ENCODE measurements around the gene RASAL3. TPM values are rescaled to one million over a fixed set of nuclear protein-coding genes. Genes with fewer than 3 reads are reported as not detected.

RASAL3 gene
- polyA plus RNA-seq, 3 donors from 2014 or later = 71.5 to 114 (median 89.1) TPM

GRCh38 chr19:15466851-15467733, 2.7 kb upstream of the RASAL3 start:
- Mint-ChIP-seq H3K9me3 (no peaks in the 10 kb centered on the region), H3K27ac (peak overlapping the region; percentile 56 to 94 (median 89)), H3K4me1 (peaks cover 62 to 67% of the 10 kb centered on the region in 2 donors)

GRCh38 chr19:15463861-15464371, 428 bp downstream of the RASAL3 start:
- H3K36me3 Mint-ChIP-seq = peaks cover 5 to 18% (median 5%) of the 10 kb centered on the region in 3 donors
- no peaks in the 10 kb centered on the region for H3K9me3 Mint-ChIP-seq
- peak overlapping the region; percentile 92 to 97 (median 95) for H3K4me3 Mint-ChIP-seq
- peaks cover 2 to 6% (median 3%) of the 10 kb centered on the region in 3 donors for H3K27me3 Mint-ChIP-seq (ENCODE audit: low read depth in 3 of 3)
- peak; percentile 79 to 82 (median 79) for DNase-seq
- H3K27ac Mint-ChIP-seq = peak overlapping the region; percentile 93 to 98 (median 95)
- H3K4me1 Mint-ChIP-seq = peaks cover 63 to 67% of the 10 kb centered on the region in 2 donors

More at GRCh38 chr19:15466851-15467733, 2.7 kb upstream of the RASAL3 start:
- Mint-ChIP-seq H3K4me3 (peak overlapping the region; percentile 53 to 78 (median 60)), H3K27me3 (ENCODE audit: low read depth in 3 of 3) (peaks cover 2 to 9% (median 4%) of the 10 kb centered on the region in 3 donors), H3K36me3 (peaks cover 0 to 6% (median 5%) of the 10 kb centered on the region in 3 donors)
- peak in 1 of 3 donors; percentile 29 for DNase-seq

GRCh38 chr19:15461694-15462093, 2.6 kb downstream of the RASAL3 start:
- DNase-seq = no peak
- Mint-ChIP-seq H3K27ac (peak overlapping the region; percentile 74 to 96 (median 94)), H3K36me3 (peaks cover 5 to 24% (median 5%) of the 10 kb centered on the region in 3 donors), H3K4me1 (peaks cover 41 to 45% of the 10 kb centered on the region in 2 donors), H3K9me3 (no peaks in the 10 kb centered on the region), H3K27me3 (ENCODE audit: low read depth in 3 of 3) (peaks cover 0 to 4% (median 0%) of the 10 kb centered on the region in 3 donors), H3K4me3 (peak overlapping the region in 3 of 5 donors; percentile 10 to 97 (median 94))

- no peak overlapping the region for H3K4me3 Mint-ChIP-seq
- H3K4me1 Mint-ChIP-seq = peaks cover 31 to 37% of the 10 kb centered on the region in 2 donors
- no peaks in the 10 kb centered on the region for H3K9me3 Mint-ChIP-seq
- DNase-seq = no peak
- H3K27ac Mint-ChIP-seq = no peak overlapping the region
- H3K27me3 Mint-ChIP-seq (ENCODE audit: low read depth in 3 of 3) = peaks cover 0 to 3% (median 0%) of the 10 kb centered on the region in 3 donors
- H3K36me3 Mint-ChIP-seq = peaks cover 17 to 46% (median 17%) of the 10 kb centered on the region in 3 donors
Measured at GRCh38 chr19:15457701-15458484, 6.5 kb downstream of the RASAL3 start.

GRCh38 chr19:15456871-15457700, 7.3 kb downstream of the RASAL3 start:
- no peak overlapping the region for H3K27ac Mint-ChIP-seq

GRCh38 chr19:15456441-15456840, 7.9 kb downstream of the RASAL3 start:
- Mint-ChIP-seq H3K4me1 (peaks cover 20 to 25% of the 10 kb centered on the region in 2 donors), H3K27me3 (ENCODE audit: low read depth in 3 of 3) (peaks cover 0 to 3% (median 0%) of the 10 kb centered on the region in 3 donors), H3K36me3 (peaks cover 13 to 42% (median 14%) of the 10 kb centered on the region in 3 donors), H3K4me3 (no peak overlapping the region), H3K9me3 (no peaks in the 10 kb centered on the region), H3K27ac (peak overlapping the region in 2 of 6 donors; percentile 13 to 24)
- no peak for DNase-seq

More at GRCh38 chr19:15456871-15457700, 7.3 kb downstream of the RASAL3 start:
- Mint-ChIP-seq H3K27me3 (ENCODE audit: low read depth in 3 of 3) (peaks cover 0 to 3% (median 0%) of the 10 kb centered on the region in 3 donors), H3K4me3 (no peak overlapping the region), H3K36me3 (peaks cover 13 to 46% (median 17%) of the 10 kb centered on the region in 3 donors), H3K9me3 (no peaks in the 10 kb centered on the region), H3K4me1 (peaks cover 24 to 29% of the 10 kb centered on the region in 2 donors)
- DNase-seq = no peak

- peak overlapping the region in 2 of 6 donors; percentile 13 to 24 for H3K27ac Mint-ChIP-seq
- no peaks in the 10 kb centered on the region for H3K9me3 Mint-ChIP-seq
- H3K4me1 Mint-ChIP-seq = peaks cover 24 to 29% of the 10 kb centered on the region in 2 donors
- H3K36me3 Mint-ChIP-seq = peaks cover 13 to 47% (median 17%) of the 10 kb centered on the region in 3 donors
- no peak overlapping the region for H3K4me3 Mint-ChIP-seq
- DNase-seq = no peak
- H3K27me3 Mint-ChIP-seq (ENCODE audit: low read depth in 3 of 3) = peaks cover 0 to 3% (median 0%) of the 10 kb centered on the region in 3 donors
Measured at GRCh38 chr19:15455996-15456395, 8.3 kb downstream of the RASAL3 start.

- Mint-ChIP-seq H3K36me3 (peaks cover 13 to 40% (median 17%) of the 10 kb centered on the region in 3 donors), H3K4me3 (no peak overlapping the region), H3K9me3 (no peaks in the 10 kb centered on the region), H3K27me3 (ENCODE audit: low read depth in 3 of 3) (peaks cover 0 to 8% (median 2%) of the 10 kb centered on the region in 3 donors), H3K27ac (peak overlapping the region; percentile 22 to 84 (median 70)), H3K4me1 (peaks cover 26 to 32% of the 10 kb centered on the region in 2 donors)
- DNase-seq = no peak
Measured at GRCh38 chr19:15453906-15454860, 10.2 kb downstream of the RASAL3 start.

- H3K4me1 Mint-ChIP-seq = peaks cover 34 to 40% of the 10 kb centered on the region in 2 donors
- H3K36me3 Mint-ChIP-seq = peaks cover 13 to 38% (median 17%) of the 10 kb centered on the region in 3 donors
- no peaks in the 10 kb centered on the region for H3K9me3 Mint-ChIP-seq
- no peak overlapping the region for H3K4me3 Mint-ChIP-seq
- DNase-seq = no peak
- H3K27ac Mint-ChIP-seq = peak overlapping the region in 2 of 6 donors; percentile 81 to 84
- H3K27me3 Mint-ChIP-seq (ENCODE audit: low read depth in 3 of 3) = peaks cover 0 to 10% (median 2%) of the 10 kb centered on the region in 3 donors
Measured at GRCh38 chr19:15453091-15453578, 11.2 kb downstream of the RASAL3 start.

GRCh38 chr19:15452111-15453047, 12.0 kb downstream of the RASAL3 start:
- peak overlapping the region in 5 of 6 donors; percentile 29 to 64 (median 57) for H3K27ac Mint-ChIP-seq
- peaks cover 0 to 10% (median 2%) of the 10 kb centered on the region in 3 donors for H3K27me3 Mint-ChIP-seq (ENCODE audit: low read depth in 3 of 3)
- no peaks in the 10 kb centered on the region for H3K9me3 Mint-ChIP-seq
- DNase-seq = peak in 2 of 3 donors; percentile 25 to 30
- peaks cover 13 to 34% (median 17%) of the 10 kb centered on the region in 3 donors for H3K36me3 Mint-ChIP-seq
- peaks cover 34 to 40% of the 10 kb centered on the region in 2 donors for H3K4me1 Mint-ChIP-seq
- no peak overlapping the region for H3K4me3 Mint-ChIP-seq

GRCh38 chr19:15450528-15450890, 13.8 kb downstream of the RASAL3 start:
- Mint-ChIP-seq H3K9me3 (no peaks in the 10 kb centered on the region), H3K27me3 (ENCODE audit: low read depth in 3 of 3) (peaks cover 0 to 10% (median 2%) of the 10 kb centered on the region in 3 donors), H3K4me3 (peak overlapping the region; percentile 62 to 82 (median 77)), H3K27ac (peak overlapping the region; percentile 62 to 97 (median 94)), H3K4me1 (peaks cover 34 to 40% of the 10 kb centered on the region in 2 donors), H3K36me3 (peaks cover 16 to 31% (median 17%) of the 10 kb centered on the region in 3 donors)
- DNase-seq = no peak

All from immature natural killer cell (primary cell).